HG02588 (cell line): ENCODE measurements around the gene FRA10AC1.
"Not testable (repeated sequence)": the region's sequence is repeated elsewhere in the genome, so short reads cannot be mapped to it uniquely, and the experiment has no call there.

Experiments
- ATAC-seq: cut with Tn5 transposase; IDR thresholded peaks from one replicate; pipeline ENCODE4 v1.9.1; 2021; ENCODE audit warnings: mild to moderate bottlenecking, moderate library complexity; ENCODE audit not compliant: unreplicated experiment

The FRA10AC1 gene

DNA sequence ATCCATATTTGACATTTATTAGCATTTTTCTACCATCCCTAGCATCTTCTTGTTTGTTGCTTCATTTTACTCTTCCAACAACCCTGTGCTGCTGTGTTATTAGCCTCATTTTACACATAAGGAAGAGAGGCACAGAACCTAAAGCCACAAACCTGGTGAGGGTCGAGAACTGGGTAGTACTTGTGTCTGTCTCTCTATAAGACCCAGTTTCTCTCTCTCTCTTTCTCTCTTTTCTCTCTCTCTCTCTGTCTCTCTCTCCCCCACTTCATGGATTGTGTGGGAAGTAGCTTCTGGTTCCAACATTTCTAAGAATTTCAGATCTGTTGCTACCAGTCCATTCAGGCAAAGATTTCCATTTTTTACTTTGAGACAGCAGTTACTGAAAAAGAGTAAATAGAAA lies 1.4 kb upstream of the FRA10AC1 start:
- ATAC-seq: no peak

DNA sequence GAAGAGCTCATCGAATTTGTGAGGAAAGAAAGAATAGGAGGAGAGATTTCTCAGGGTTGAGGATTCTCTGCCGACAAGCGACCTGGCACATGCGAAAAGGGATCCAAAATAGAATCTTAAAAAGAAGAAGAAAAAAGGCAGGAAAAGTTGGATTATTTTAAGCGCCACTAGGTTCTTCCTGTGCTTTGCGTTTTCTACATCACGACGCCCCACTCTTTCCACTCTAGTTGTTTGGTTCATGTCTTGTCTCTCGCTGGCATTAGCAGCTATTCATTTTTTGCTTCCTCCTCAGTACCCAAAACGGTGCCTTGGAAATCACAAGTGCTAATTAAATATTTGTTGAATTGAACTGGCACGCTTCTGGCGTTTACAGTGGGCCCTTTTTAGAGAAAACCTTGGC lies 674 bp upstream of the FRA10AC1 start:
- peak; percentile 7 for ATAC-seq

DNA sequence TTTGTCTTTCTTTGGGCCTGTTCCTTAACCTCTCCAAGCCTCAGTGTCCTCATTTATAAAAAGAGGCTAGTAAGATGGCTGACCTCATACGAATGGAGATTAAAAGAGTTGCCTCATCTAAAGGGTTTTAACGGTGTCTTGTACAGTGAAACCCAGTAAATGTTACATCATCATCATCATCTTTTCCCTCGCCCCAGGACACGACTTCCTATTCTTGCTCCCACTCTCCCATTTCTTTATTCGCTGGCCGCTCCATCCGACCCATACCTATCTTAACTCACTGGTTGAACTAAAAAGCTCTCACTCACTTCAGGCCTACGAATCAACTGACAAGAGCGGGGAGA lies 554 bp downstream of the FRA10AC1 start:
- peak; percentile 21 for ATAC-seq

DNA sequence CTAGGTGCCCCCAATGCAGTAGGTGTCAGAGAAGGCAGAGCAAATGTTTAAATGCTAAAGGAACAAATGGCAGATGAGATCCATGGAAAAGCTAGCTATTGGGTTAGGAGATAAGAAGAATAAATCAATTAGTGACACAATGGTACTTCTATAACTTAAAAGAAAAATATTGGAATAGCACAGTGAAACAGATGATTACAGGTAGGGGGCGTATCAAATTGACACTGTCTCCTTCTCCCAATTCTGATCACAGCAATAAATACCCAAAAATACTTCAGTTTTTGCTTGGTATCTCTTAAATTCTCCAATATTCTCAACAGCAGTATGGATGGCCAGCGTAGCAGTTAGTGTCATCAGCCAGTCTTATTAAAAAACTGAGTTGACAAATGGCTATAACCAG lies 5.2 kb downstream of the FRA10AC1 start:
- ATAC-seq: no peak

DNA sequence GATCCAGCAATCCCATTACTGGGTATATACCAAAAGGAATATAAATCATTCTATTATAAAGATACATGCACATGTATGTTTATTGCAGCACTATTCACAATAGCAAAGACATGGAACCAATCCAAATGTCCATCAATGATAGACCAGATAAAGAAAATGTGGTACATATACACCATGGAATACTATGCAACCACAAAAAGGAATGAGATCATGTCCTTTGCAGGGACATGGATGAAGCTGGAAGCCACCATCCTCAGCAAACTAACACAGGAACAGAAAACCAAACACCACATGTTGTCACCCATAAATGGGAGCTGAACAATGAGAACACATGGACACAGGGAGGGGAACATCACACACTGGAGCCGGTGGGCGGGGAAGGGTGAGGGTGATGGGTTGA lies 5.8 kb downstream of the FRA10AC1 start:
- ATAC-seq: not testable (repeated sequence)

DNA sequence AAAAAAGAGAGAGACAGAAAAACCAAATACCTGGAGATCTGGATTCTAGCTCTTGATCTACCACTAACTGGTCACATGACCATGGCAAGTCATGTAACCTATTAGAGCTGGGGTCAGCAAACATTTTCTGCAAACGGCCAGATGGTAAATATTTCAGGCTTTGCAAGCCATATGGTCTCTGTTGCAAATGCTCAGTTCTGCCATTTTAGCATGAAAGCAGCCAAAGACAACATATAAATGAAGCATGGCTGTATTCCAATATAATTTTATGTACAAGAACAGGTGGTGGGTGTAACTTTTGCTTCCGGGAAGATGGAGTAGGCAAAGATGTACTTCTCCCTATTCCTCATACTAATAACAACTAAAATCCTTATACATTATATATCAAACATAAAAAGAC lies 6.7 kb downstream of the FRA10AC1 start:
- no peak for ATAC-seq

DNA sequence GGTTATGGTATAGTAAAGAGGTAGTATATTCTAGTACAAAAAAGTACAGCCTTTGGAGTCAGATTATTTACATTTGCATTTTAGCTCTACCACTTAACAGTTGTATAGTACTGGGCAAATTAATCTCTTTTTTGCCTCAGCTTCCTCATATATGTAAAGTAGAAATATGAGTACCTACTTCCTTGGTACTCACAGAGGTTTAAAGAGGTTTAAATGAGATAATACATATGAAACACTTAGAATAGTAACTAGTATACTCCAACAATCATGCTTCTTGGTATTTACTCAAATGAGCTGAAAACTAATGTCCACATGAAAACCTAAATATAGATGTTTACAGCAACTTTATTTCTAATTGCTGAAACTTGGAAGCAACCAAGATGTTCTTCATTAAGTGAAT lies 14.7 kb downstream of the FRA10AC1 start:
- ATAC-seq: no peak

DNA sequence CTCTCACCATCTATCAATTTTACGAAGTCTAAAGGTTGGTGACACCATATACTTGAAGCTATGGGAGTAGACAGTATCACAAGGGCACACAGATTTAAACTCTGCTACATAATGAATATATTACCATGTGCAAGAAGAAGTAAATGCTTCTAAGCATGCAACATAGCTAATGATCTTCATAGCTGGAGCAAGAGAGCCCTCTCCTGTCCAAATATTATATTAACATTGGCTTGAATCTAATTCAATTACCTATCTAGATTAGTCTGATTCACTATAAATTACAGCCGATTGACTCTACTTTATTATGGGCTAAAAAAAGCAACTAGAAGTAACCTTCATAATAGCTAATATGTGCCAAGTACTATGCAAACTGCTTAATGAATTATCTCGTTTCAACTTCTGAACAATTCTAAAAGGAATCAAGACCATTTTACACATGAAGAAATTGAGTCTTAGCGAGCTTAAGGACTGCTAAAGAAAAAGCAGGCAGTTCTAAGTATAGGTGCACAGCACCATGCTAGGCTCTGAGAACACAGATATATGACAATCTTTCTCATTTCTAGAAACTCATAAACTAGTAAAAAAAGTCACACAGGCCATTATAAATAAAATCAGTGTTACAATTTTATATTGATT lies 21.9 kb downstream of the FRA10AC1 start:
- no peak for ATAC-seq

DNA sequence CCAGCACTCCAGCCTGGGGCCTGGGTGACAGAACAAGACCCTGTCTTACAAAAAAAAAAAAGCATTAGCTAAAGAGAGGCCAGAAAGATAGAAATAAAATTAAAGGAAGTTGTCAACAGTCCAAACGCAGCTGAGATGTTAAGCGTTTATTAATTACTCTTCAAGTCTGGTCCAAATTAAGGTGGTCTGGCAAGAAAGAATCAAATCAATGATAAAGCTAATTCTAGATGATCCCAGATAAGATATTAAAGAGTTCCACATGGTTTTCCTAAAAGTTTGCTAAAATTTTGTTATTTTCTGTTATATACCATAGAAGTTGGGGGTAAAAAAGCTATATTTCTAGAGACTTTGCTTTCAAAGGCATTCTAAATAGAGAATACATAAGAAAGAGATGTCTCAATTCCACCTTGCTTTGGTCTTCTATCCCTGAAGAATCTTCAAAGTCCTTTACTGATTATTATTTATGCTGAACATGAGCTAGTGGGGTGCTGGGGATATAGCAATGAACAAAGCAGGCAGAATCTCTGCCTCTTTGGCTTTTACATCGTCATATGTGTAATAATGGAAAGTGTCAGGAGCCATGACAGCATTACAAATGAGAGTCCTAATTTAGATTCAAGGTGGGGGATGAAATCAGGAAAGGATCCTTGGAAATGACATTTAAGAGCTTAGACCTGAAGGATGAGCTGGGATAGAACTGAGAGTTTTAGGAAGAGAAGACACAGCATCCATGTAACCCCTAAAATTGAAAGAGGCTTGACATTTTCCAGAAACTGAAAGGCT lies 23.4 kb downstream of the FRA10AC1 start:
- no peak for ATAC-seq

DNA sequence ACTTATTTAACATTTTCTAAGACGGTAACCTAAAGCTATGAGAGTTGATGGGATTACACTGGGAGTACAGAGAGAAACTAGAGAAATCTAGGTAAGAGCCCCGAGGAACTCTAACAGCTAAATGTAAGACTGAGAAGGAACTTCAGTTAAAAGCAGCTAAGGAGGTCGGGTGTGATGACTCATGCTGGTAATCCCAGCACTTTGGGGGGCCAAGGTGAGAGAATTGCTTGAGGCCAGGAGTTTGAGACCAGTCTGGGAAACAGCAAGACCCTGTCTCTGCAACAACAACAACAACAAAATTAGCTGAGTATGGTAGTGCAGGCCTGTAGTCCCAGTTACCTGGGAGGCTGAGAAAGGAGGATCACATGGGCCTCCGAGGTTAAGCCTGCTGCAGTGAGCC lies 24.0 kb downstream of the FRA10AC1 start:
- ATAC-seq: no peak

DNA sequence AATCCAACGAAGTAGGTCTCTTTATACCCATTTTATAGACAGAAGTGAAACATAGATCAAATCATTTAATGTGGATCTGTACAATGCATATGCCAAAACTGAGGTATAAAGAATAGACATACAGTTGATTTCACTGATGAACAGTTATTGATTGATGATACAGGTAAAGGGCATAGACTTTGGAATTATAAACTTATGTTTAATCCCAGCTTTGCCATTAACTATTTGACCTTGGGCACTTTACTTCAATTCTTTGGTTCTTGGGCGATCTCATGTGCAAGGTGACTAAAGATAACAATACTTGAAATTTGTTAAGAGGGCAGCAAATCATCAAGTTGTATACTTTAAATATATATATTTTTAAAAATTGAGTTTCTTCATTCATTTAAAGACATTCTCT lies 28.6 kb downstream of the FRA10AC1 start:
- ATAC-seq: no peak

DNA sequence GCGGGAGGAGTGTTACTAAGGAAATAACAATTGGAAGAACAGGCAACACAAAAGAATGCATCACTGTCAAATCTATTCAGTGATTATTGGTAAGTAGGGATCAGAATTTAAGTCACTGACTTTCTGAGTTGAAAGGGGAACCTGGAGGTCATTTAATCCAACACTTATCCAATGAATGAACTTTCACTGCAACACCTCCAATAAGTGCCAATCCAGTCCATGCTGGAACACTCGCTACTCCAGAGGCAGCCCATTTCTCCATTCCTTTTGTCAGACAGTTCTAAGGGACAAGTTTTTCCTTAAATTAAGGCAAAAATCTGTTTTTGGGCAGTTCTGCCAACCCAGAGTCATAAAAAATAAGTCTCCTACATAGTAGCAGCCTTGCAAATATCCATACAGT lies 29.5 kb downstream of the FRA10AC1 start:
- no peak for ATAC-seq

DNA sequence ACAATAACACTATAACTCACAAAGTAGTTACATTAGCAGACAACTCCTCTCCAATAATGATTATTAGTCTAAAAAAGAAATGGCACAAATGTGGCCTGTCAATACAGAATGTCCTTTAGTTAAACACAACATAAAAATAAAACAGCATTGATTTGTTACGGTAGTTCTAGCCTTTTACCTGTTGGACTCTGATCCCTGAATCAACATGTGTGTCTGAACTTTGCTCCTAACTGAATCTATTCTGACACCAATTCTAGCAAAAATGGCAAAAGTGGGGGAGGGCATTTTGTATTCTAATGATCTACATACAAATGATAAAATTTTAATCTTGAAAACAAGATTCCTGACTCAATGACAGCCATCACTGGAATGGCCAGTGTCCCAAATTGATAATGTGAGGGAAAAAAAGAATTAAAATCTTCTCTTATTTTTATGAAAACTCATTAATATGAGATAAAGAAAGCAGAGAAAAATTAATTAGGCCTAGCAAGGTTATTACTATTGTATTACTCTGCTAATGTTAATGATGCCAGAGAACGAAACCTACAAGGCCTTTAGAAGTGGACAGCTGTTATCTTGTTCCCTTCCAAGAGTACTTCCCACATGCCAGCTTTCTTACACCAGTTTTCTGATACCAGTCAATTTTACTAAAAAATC lies 30.2 kb downstream of the FRA10AC1 start:
- no peak for ATAC-seq

DNA sequence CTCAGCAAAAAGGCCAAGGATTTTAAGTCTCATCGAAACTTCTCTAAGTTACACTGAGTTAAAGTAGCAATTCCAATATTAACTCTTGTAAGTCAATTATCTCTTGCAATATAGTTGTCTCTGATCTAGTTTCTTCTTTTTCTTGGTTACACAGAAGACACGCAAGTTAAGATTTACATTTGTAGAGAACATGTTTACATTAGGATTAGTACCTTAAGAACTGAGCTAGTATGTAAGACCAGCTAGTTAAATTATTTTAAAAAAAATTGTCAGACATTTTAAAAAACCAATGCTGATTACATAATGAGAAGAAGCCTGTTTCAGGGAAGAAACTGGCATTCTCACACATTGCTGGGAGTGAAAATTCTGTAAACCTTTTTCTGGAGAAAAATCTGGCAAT lies 31.4 kb downstream of the FRA10AC1 start:
- ATAC-seq: no peak

DNA sequence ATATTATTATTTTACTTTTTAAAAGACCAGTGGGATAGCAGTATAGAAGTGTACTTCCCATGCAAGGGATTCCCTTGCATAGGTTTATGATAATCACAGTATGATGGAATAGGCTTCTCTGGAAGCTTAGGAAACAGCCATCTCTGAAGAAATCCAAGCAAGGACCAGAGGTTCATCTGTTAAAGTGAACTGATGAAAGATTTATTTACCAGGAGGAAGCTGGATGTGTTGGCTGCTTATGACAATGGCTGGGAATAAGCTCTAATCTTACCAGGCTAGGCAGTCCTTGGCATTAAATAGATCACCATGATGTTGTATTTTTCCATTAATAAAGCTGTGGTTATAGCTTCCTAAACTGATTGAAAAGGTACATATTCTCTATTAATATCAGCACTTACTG lies 32.0 kb downstream of the FRA10AC1 start:
- no peak for ATAC-seq

DNA sequence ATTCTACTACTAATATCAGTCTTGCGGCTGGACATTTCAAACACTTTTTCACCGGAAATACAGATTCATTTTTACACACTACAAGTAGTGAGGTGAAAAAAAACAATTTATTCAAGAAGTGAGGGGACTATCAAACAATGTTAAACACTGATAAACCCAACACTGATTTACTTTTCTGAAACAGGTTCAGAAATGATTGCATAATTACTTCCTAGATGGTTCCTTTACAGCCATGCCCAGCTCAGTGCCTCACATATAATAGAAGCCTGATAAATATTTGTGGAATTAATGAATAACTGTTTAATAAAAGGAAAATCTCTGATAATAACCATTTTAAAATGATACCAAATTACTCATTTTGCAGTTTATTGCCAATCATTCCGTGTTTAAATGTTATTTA lies 34.6 kb downstream of the FRA10AC1 start:
- ATAC-seq: no peak

DNA sequence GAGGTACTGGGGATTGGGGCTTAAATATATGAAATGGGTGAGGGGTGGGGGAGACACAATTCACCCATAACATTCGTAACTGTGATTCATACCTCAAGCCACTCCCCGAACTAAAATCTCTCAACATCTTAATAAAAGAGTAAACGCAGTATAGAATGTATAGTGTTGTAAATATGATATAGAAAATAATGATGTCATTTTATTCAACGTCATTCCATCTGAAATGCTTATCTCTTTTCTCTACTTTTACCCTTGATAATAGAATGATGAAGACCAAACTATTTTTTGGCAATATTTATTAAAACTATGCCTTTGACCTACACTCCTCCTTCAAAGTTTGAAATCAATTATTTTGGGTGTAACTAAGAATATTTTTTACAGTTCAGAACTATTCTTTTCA lies 36.4 kb downstream of the FRA10AC1 start:
- ATAC-seq: no peak

DNA sequence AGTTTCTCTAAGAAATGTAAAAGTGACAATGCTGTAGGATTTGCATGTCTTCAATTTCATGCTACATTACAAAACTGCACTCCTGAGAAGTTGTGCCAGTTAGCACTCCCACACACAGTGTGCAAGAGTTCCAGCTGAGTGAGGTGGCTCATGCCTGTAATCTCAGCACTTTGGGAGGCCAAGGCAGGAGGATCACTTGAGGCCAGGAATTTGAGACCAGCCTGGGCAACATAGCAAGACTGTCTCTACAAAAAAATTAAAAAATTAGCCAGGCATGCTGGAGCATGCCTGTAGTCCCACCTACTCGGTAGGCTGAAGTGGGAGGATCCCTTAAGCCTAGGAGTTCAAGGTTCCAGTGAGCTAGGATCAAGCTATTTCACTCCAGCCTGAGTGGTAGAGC lies 44.6 kb downstream of the FRA10AC1 start:
- no peak for ATAC-seq

DNA sequence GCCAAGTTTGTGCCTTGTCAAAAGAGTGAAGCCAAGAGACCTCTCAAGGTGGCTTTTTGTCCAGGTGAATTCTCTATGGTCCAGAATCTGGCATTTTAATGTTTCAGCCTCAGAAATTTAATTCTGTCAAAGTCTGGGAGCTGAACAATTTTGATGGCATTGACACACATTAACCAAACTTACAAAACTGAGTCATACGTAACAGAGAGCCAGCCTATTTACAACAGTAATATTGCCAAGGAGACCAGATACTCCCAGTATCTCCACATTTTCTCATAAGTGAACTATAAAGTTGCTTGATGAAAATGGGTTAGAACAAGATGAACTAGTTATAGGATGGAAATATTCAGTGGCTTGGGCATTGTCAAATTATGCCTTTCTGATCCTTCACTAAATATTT lies 46.2 kb downstream of the FRA10AC1 start:
- no peak for ATAC-seq

DNA sequence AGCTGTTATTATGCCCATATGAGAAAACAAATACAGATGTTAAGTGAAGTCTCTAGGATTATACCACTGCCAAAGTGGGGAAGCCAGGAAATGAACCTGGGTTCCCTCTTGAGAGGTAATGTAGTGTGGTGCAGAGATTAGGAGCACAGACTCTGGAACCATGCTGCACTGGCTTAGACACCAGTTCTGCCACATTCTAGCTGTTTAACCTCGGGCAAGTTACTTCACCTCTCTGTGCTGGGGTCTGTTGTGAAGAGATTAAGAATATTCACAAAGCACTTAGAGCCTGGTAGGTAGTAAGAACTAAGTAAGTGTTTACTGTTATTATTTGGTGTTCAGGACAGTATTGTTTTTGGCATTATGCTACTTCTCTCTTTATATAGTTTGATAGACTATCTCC lies 48.2 kb downstream of the FRA10AC1 start:
- no peak for ATAC-seq

DNA sequence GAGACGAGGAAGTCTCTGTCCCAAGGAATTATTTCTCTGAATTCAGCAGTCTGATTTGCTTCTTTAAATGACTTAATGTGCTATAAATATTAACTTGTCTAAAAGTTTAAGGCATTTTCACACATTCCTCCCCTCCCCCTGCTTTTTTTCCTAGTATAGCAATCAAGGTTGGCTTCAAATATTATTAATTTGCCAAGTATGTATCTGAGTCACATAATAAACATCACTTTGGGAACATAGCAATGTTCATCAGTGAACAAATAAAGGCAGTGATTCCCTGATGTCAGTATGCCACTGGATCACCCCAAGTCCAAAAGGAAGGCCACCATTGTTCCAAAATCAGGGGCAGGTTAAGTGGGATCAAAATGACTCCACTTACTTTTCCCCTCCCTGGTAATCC lies 49.5 kb downstream of the FRA10AC1 start:
- no peak for ATAC-seq

DNA sequence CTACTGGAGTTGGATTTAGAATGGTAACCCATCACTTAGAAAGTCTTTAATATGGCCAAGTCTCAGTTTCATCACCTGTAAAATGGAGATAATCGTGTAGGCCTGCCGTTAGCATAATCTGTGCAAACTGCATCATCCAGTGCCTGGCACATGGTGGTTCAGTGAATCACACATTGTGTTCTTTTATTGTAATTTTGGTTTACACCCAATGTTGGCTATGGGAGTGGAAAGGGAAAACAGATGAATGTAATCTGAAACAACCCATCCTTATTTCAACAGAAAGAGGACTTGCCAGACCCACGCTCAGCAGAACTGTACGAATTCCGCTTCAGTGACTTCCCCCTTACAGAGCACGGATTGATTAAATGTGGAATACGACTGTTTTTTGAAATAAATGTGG lies 62.6 kb downstream of the FRA10AC1 start:
- ATAC-seq: no peak
